Suprapubic skin (tissue), 4 donors: ENCODE results near the gene KRTAP9-1. TPM values are rescaled to one million over a fixed set of nuclear protein-coding genes. Genes with fewer than 3 reads are reported as not detected.
"Not testable (repeated sequence)": the region's sequence is repeated elsewhere in the genome, so short reads cannot be mapped to it uniquely, and the experiment has no call there.

Source experiments
- DNase-seq, 2 donors: peaks; one replicate each; pipeline ENCODE4 v3.0.0-alpha.2; 2019; ENCODE audit warnings: low spot score in 2 of 2
- H3K27ac ChIP-seq: fragments of 200-600 bp; sonication (generic); one replicate; pipeline ENCODE4 v1.5.1; 2019
- H3K27me3 ChIP-seq: fragments of 200-600 bp; sonication (generic); one replicate; pipeline ENCODE4 v1.5.1; 2019
- H3K36me3 ChIP-seq: fragments of 200-600 bp; sonication (generic); one replicate; pipeline ENCODE4 v1.5.1; 2019
- H3K4me1 ChIP-seq: fragments of 200-600 bp; sonication (generic); one replicate; pipeline ENCODE4 v1.5.1; 2019
- H3K4me3 ChIP-seq: fragments of 200-600 bp; sonication (generic); one replicate; pipeline ENCODE4 v1.5.1; 2019; ENCODE audit warnings: mild to moderate bottlenecking
- H3K9me3 ChIP-seq: fragments of 200-600 bp; sonication (generic); one replicate; pipeline ENCODE4 v1.5.1; 2019
- EP300 ChIP-seq: sonication (generic); formaldehyde crosslinking; IDR thresholded peaks from one replicate; pipeline ENCODE4 v1.6.1; 2017; ENCODE audit warnings: antibody characterized with exemption
- POLR2A ChIP-seq, 2 donors: fragments of 450-650 bp; IDR thresholded peaks; one replicate each; pipeline ENCODE4 v1.6.1; 2017; ENCODE audit warnings: antibody characterized with exemption in 2 of 2, mild to moderate bottlenecking in 2 of 2, moderate library complexity in 2 of 2
- POLR2AphosphoS5 ChIP-seq, 3 donors: sonication (generic); formaldehyde crosslinking; IDR thresholded peaks; one replicate each; pipeline ENCODE4 v1.6.1; 2017; ENCODE audit warnings: antibody characterized with exemption in 3 of 3
- WGBS: methylation state at CpG from one replicate; pipeline ENCODE4 v1.1.5; 2018; 5-methylcytosine and 5-hydroxymethylcytosine counted together
- total RNA-seq, 4 donors: library from RNA; depleted of rRNA; stranded (reverse); fragments of >200 nt; gene quantifications; one replicate each; pipeline ENCODE4 v1.1.0, GENCODE V29; 2016
- TF ChIP-seq, protein P1 (sequence below), 2 donors: fragments of 200-600 bp in 1 of 2; fragments of 450-650 bp in 1 of 2; sonication (generic) in 1 of 2; IDR thresholded peaks; one replicate each; pipeline ENCODE4 v1.5.1; 2016 to 2019; ENCODE audit warnings: antibody characterized with exemption in 2 of 2, mild to moderate bottlenecking in 1 of 2, moderate library complexity in 1 of 2

Gene KRTAP9-1, protein sequence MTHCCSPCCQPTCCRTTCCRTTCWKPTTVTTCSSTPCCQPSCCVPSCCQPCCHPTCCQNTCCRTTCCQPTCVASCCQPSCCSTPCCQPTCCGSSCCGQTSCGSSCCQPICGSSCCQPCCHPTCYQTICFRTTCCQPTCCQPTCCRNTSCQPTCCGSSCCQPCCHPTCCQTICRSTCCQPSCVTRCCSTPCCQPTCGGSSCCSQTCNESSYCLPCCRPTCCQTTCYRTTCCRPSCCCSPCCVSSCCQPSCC
- total RNA-seq, result 1 to 10 TPM in 1 of 4 donors, not detected in 3; 1.1 TPM

DNA sequence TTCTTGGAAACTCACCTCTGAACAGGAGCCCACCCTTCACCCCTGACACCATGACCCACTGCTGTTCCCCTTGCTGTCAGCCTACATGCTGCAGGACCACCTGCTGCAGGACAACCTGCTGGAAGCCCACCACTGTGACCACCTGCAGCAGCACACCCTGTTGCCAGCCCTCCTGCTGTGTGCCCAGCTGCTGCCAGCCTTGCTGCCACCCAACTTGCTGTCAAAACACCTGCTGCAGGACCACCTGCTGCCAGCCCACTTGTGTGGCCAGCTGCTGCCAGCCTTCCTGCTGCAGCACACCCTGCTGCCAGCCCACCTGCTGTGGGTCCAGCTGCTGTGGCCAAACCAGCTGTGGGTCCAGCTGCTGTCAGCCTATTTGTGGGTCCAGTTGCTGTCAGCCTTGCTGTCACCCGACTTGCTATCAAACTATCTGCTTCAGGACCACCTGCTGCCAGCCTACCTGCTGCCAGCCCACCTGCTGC lies at the start of gene KRTAP9-1:
Gene KRTAP9-1 (plus strand): TSS at position 51 of the 482 bp plus-strand sequence. CDS start 0 bp downstream, at position 51.
- no CpG with 5 or more reads among the region's 1 CpG for WGBS
- not testable (repeated sequence) for H3K27me3 ChIP-seq, H3K27ac ChIP-seq, H3K4me1 ChIP-seq, DNase-seq, H3K4me3 ChIP-seq, H3K36me3 ChIP-seq, H3K9me3 ChIP-seq

DNA sequence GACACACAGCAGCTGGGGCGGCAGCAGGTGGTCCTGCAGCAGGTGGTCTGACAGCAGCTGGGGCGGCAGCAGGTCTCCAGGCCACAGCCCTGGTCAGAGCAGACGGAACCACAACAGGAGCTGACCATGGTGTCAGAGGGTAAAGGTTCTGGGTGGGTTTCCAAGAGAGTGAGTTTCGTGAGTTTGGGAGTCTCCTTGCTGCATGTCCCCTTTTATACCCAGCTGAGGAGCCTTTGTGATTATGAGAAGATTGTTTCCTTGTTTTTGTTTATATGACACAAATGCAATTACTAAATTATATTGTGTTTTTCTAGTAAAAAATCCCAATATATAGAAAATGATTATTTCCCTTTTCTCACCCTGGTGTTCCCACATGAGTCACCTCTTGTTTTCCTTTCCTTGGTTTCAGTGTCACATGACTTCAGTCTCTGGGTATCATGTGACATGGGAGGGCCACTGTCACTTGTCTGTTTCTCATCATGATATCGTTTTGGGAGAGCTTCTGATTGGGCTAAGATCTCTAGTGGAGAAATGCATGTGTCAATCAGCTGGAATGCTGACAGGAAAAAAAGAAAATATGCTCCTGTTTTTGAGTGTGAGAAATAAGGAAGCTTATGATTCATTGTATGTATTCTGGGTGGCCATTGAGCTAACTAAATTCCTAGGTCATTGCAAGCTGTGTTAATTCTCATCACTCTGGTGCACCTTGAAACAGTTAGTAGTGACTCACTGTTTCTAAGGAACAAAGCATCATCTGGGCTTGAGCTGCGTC lies 49.1 kb upstream of the KRTAP9-1 start, which contains the start of gene KRTAP4-6:
Gene KRTAP4-6 (minus strand): TSS at position 185 of the 772 bp plus-strand sequence. CDS start 57 bp downstream, at position 128.
- 82% methylated on average over 6 of the region's 6 CpGs for WGBS
- no peaks in the 10 kb centered on the region for H3K36me3 ChIP-seq
- no peak for DNase-seq
- no peaks in the 10 kb centered on the region for H3K4me1 ChIP-seq
- H3K4me3 ChIP-seq, result no peak within 1 kb of the TSS
- TF ChIP-seq EP300 (no peak), POLR2AphosphoS5 (IDR thresholded peaks at IDR 0.05) (no peak), POLR2A (IDR thresholded peaks at IDR 0.05) (no peak)
- TF ChIP-seq, protein P1, sequence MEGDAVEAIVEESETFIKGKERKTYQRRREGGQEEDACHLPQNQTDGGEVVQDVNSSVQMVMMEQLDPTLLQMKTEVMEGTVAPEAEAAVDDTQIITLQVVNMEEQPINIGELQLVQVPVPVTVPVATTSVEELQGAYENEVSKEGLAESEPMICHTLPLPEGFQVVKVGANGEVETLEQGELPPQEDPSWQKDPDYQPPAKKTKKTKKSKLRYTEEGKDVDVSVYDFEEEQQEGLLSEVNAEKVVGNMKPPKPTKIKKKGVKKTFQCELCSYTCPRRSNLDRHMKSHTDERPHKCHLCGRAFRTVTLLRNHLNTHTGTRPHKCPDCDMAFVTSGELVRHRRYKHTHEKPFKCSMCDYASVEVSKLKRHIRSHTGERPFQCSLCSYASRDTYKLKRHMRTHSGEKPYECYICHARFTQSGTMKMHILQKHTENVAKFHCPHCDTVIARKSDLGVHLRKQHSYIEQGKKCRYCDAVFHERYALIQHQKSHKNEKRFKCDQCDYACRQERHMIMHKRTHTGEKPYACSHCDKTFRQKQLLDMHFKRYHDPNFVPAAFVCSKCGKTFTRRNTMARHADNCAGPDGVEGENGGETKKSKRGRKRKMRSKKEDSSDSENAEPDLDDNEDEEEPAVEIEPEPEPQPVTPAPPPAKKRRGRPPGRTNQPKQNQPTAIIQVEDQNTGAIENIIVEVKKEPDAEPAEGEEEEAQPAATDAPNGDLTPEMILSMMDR (IDR thresholded peaks at IDR 0.05), result no peak
- H3K27me3 ChIP-seq, result peaks cover 6% of the 10 kb centered on the region
- H3K27ac ChIP-seq, result no peak within 1 kb of the TSS
- peaks cover 14% of the 10 kb centered on the region for H3K9me3 ChIP-seq

DNA sequence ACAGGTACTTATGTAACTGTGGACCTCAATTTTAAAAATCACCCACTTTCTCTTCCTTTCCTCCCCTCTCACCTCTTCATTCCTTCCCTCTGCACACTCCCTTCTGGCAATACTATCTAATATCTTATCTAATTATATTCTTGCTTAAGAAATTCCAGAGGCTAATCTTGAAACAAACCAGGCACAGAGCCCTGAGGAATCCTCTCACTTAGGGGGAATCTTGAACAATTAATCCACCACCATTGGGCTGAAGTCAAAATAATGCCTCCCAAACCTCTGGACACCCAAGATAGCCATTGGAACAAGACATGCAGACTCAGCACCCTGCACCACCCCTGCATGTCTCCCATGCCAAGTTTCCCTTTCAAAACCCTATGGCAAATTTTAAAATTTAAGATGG lies 48.3 kb upstream of the KRTAP9-1 start:
- TF ChIP-seq POLR2A (IDR thresholded peaks at IDR 0.05) (no peak), EP300 (no peak), POLR2AphosphoS5 (IDR thresholded peaks at IDR 0.05) (no peak)
- TF ChIP-seq, protein P1 (IDR thresholded peaks at IDR 0.05), result no peak
- no peak overlapping the region for H3K4me3 ChIP-seq
- H3K27ac ChIP-seq, result no peak overlapping the region
- H3K9me3 ChIP-seq, result peaks cover 14% of the 10 kb centered on the region
- H3K27me3 ChIP-seq, result peaks cover 6% of the 10 kb centered on the region
- H3K4me1 ChIP-seq, result no peaks in the 10 kb centered on the region
- DNase-seq, result no peak
- no peaks in the 10 kb centered on the region for H3K36me3 ChIP-seq

DNA sequence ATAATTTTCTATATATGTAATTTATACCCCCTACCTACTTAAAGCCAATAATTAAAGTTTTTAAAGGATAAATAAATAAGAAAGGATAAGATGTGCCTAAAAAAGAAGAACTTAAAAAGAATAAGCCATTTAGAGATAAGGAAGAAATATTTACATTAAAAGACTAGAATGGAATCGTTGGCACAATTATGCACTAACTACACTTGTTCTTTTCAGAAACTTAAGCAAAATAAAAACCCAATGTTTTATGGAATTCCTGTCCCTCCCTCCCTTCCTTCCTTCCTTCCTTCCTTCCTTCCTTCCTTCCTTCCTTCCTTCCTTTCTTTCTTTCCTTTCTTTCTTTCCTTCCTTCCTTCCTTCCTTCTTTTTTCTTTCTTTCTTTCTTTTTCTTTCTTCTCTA lies 44.8 kb upstream of the KRTAP9-1 start:
- H3K4me1 ChIP-seq, result no peaks in the 10 kb centered on the region
- H3K4me3 ChIP-seq, result no peak overlapping the region
- peaks cover 4% of the 10 kb centered on the region for H3K27me3 ChIP-seq
- no peak for DNase-seq
- TF ChIP-seq, protein P1 (IDR thresholded peaks at IDR 0.05), result no peak
- TF ChIP-seq POLR2A (IDR thresholded peaks at IDR 0.05) (no peak), EP300 (no peak), POLR2AphosphoS5 (IDR thresholded peaks at IDR 0.05) (no peak)
- peaks cover 11% of the 10 kb centered on the region for H3K9me3 ChIP-seq
- WGBS, result 91% methylated on average over 1 of the region's 1 CpG
- H3K27ac ChIP-seq, result no peak overlapping the region
- H3K36me3 ChIP-seq, result no peaks in the 10 kb centered on the region

DNA sequence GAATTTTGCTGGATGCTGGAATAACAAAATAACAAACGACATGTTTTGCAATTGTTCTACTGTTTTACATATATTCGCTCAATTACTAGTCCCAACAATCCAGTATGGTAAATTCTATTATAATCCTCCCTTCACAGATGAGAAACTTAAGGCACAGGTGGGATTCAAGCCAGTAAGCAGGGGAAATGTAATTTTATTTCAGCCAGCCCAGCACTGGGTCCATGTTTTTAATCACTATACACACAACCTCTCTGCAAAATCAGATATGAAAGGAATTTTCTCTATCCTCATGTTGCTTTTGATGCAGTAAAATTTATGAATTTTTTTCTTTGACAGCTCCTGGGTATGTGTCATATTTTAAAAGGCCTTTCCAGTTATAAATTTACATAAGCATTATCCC lies 44.4 kb upstream of the KRTAP9-1 start:
- Histone ChIP-seq H3K4me3 (no peak overlapping the region), H3K4me1 (no peaks in the 10 kb centered on the region), H3K9me3 (peaks cover 9% of the 10 kb centered on the region), H3K27ac (no peak overlapping the region), H3K36me3 (no peaks in the 10 kb centered on the region), H3K27me3 (peaks cover under 1% of the 10 kb centered on the region)
- DNase-seq, result no peak
- TF ChIP-seq, protein P1 (IDR thresholded peaks at IDR 0.05), result no peak
- TF ChIP-seq POLR2AphosphoS5 (IDR thresholded peaks at IDR 0.05), result no peak
- no peak for TF ChIP-seq EP300
- no peak for TF ChIP-seq POLR2A (IDR thresholded peaks at IDR 0.05)
- WGBS, result 84% methylated on average over 2 of the region's 2 CpGs
